ENCODE data around the gene BAZ1A.

BAZ1A gene

GRCh38 chr14:34718750-34719304 lies 156.3 kb downstream of the BAZ1A start:
- no peak for DNase-seq

GRCh38 chr14:34715127-34715863 lies 159.9 kb downstream of the BAZ1A start:
- no peak for DNase-seq

GRCh38 chr14:34714320-34715126 lies 160.6 kb downstream of the BAZ1A start, which contains the start of gene CFL2:
Gene CFL2 (minus strand): TSS chr14:34714593. CDS start chr14:34714540, 53 bp downstream.
- peak; percentile 56 for DNase-seq

GRCh38 chr14:34713681-34714319 lies 161.4 kb downstream of the BAZ1A start:
- peak; percentile 22 for DNase-seq

- DNase-seq, result no peak
Observed at GRCh38 chr14:34713122-34713680, 162.0 kb downstream of the BAZ1A start.

- DNase-seq, result no peak
Observed at GRCh38 chr14:34711796-34712712, 163.1 kb downstream of the BAZ1A start.

GRCh38 chr14:34711169-34711568 lies 164.0 kb downstream of the BAZ1A start:
- DNase-seq, result peak; percentile 6

DNA sequence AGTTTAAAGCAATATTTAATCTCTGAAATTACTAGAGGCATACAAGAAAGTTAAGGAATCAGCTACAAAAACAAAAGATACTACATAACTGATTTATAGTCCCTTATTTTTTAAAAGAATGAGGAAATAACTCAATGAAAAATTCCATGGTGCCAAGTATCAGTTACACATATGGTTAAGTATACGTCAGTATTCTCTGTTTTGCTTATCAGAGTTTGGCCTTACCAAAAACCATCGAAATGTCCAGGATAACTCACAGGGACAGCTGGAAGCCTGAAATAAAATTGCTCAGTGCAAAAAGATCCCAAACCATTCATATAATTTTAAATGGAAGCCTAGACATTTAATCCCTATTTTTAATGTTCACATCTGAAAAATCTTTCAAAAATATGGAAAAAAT lies 164.4 kb downstream of the BAZ1A start:
- no peak for DNase-seq

GRCh38 chr14:34710006-34710405 lies 165.2 kb downstream of the BAZ1A start:
- no peak for DNase-seq

- DNase-seq, result no peak
Observed at GRCh38 chr14:34707722-34708121, 167.4 kb downstream of the BAZ1A start.

All from NCI-H748 treated with DMSO at 0.1 percent for 48 hours (cell line).